Panc1 (cell line): ENCODE data around the gene SLC2A6. TPM values are rescaled to one million over a fixed set of nuclear protein-coding genes. Genes with fewer than 3 reads are reported as not detected.

Source experiments
- ATAC-seq: fragments of 200-7000 bp; cut with Tn5 transposase; 2 replicates; pipeline ENCODE4 v1.9.1; 2020; ENCODE audit warnings: mild to moderate bottlenecking, moderate library complexity
- BruUV-seq: library from RNA; stranded (reverse); fragments of 400-500 nt; replicated peaks from 2 replicates; lab custom pipeline; 2021; lab: Mats Ljungman, UMichigan
- CTCF ChIA-PET: fragments of 300-600 bp; sonication (Branson Sonifier 250); formaldehyde crosslinking; loops from one replicate; lab custom pipeline; 2022; ENCODE audit warnings: antibody characterized with exemption; lab: Charles Lee
- POLR2A ChIA-PET: fragments of 300-600 bp; sonication (Branson Sonifier 250); formaldehyde crosslinking; loops from one replicate; lab custom pipeline; 2022; ENCODE audit warnings: antibody characterized with exemption; lab: Charles Lee
- DNase-seq: peaks from one replicate; pipeline ENCODE4 v3.0.0-alpha.2; 2010; ENCODE audit warnings: low read depth, low spot score
- H3K27ac ChIP-seq: 2 replicates; pipeline ENCODE4 v1.5.1; 2011; ENCODE audit warnings: mild to moderate bottlenecking, low read length, inconsistent platforms
- H3K27me3 ChIP-seq: fragments of 200-500 bp; sonication (Bioruptor generic); 2 replicates; pipeline ENCODE4 v1.6.0; 2014; ENCODE audit warnings: low read length, inconsistent platforms; ENCODE audit not compliant: control insufficient read depth, insufficient read depth
- H3K36me3 ChIP-seq: fragments of 200-500 bp; sonication (Bioruptor generic); 2 replicates; pipeline ENCODE4 v1.5.1; 2014; ENCODE audit warnings: inconsistent platforms, mild to moderate bottlenecking, low read length, moderate library complexity; ENCODE audit not compliant: control insufficient read depth, insufficient read depth
- H3K4me1 ChIP-seq: 2 replicates; pipeline ENCODE4 v1.5.1; 2011; ENCODE audit warnings: inconsistent platforms, mild to moderate bottlenecking, low read length, moderate library complexity; ENCODE audit not compliant: control insufficient read depth, insufficient read depth
- H3K4me3 ChIP-seq, 2 experiments: 2 replicates each; pipeline ENCODE4 v1.5.1; 2011 to 2012; ENCODE audit warnings: low read depth in 2 of 2, low read length in 2 of 2, mild to moderate bottlenecking in 2 of 2, inconsistent platforms in 1 of 2, moderate library complexity in 1 of 2
- H3K9me3 ChIP-seq: fragments of 200-500 bp; sonication (Bioruptor generic); 2 replicates; pipeline ENCODE4 v1.5.1; 2014; ENCODE audit warnings: low read depth, mild to moderate bottlenecking, inconsistent platforms, low read length, moderate library complexity; ENCODE audit not compliant: control insufficient read depth, insufficient read depth
- CTCF ChIP-seq: fragments of 450-650 bp; IDR thresholded peaks from 2 replicates; pipeline ENCODE4 v1.5.1; 2017; ENCODE audit warnings: mild to moderate bottlenecking
- POLR2AphosphoS5 ChIP-seq: IDR thresholded peaks from 2 replicates; pipeline ENCODE4 v1.6.1; 2012; ENCODE audit warnings: mild to moderate bottlenecking, low read depth, low read length, moderate library complexity
- REST ChIP-seq, 2 experiments: IDR thresholded peaks; 2 replicates each; pipeline ENCODE4 v1.6.1; 2011 to 2012; ENCODE audit warnings: low read depth in 2 of 2, control low read depth in 1 of 2, low read length in 1 of 2, mild to moderate bottlenecking in 1 of 2, moderate library complexity in 1 of 2; ENCODE audit not compliant: insufficient read depth in 1 of 2
- SIN3A ChIP-seq: IDR thresholded peaks from 2 replicates; pipeline ENCODE4 v1.6.1; 2012; ENCODE audit warnings: low read depth, mild to moderate bottlenecking, low read length, moderate library complexity, borderline replicate concordance; ENCODE audit not compliant: insufficient read depth
- TCF7L2 ChIP-seq: IDR thresholded peaks from 2 replicates; pipeline ENCODE4 v1.6.1; 2011; ENCODE audit warnings: mild to moderate bottlenecking, low read depth, low read length, inconsistent platforms
- in situ Hi-C: cut with HindIII; loops from 2 replicates; pipeline ENCODE4 v1.10.0; 2016; ENCODE audit warnings: low sequenced_read_pairs, low pct_unique_long_range_greater_than_20kb
- intact Hi-C: fragments of 100-400 bp; cut with micrococcal nuclease; formaldehyde crosslinking; loops from one replicate; pipeline ENCODE4 v1.10.0; 2022; ENCODE audit not compliant: unreplicated experiment
- total RNA-seq: library from RNA; stranded (reverse); gene quantifications from one replicate; pipeline ENCODE4 v1.2.1, GENCODE V29; 2021; ENCODE audit not compliant: unreplicated experiment

Gene SLC2A6
- total RNA-seq, 1 experiment from 2014 or later: 48.2 TPM

- intact Hi-C loops: no loop called here
These were observed 32.7 kb upstream of the SLC2A6 start for GRCh38 chr9:133511607-133512006.

GRCh38 chr9:133510926-133511505, 32.1 kb upstream of the SLC2A6 start:
- H3K4me1 ChIP-seq: peaks cover 31% of the 10 kb centered on the region
- ChIA-PET POLR2A (no interaction called here), CTCF (no interaction called here)
- no TSS peak for BruUV-seq
- in situ Hi-C loops (no loop called here), intact Hi-C loops (no loop called here)
- ATAC-seq: no peak
- H3K27me3 ChIP-seq: no peaks in the 10 kb centered on the region
- H3K9me3 ChIP-seq: no peaks in the 10 kb centered on the region
- DNase-seq: no peak
- H3K36me3 ChIP-seq: no peaks in the 10 kb centered on the region
- TF ChIP-seq POLR2AphosphoS5 (no peak), REST (IDR thresholded peaks at IDR 0.05; ENCODE audit: insufficient read depth in 1 of 2, low read depth in 2 of 2, low read length in 1 of 2) (no peak), TCF7L2 (no peak), SIN3A (no peak), CTCF (no peak)
- no peak overlapping the region for H3K27ac ChIP-seq
- H3K4me3 ChIP-seq: no peak overlapping the region

More at GRCh38 chr9:133511607-133512006, 32.7 kb upstream of the SLC2A6 start:
- ATAC-seq: no peak
- no peaks in the 10 kb centered on the region for H3K36me3 ChIP-seq
- TF ChIP-seq TCF7L2 (no peak), POLR2AphosphoS5 (no peak), CTCF (no peak), REST (IDR thresholded peaks at IDR 0.05; ENCODE audit: insufficient read depth in 1 of 2, low read depth in 2 of 2, low read length in 1 of 2) (no peak), SIN3A (no peak)
- no peak overlapping the region for H3K4me3 ChIP-seq
- DNase-seq: no peak
- ChIA-PET CTCF (no interaction called here), POLR2A (no interaction called here)
- no peaks in the 10 kb centered on the region for H3K27me3 ChIP-seq
- no peaks in the 10 kb centered on the region for H3K9me3 ChIP-seq
- in situ Hi-C loops: no loop called here
- H3K27ac ChIP-seq: no peak overlapping the region
- H3K4me1 ChIP-seq: peaks cover 30% of the 10 kb centered on the region
- no TSS peak for BruUV-seq
